NCI-H82 treated with DMSO at 0.1 percent for 48 hours (cell line): ENCODE data around the gene LRSAM1.
A peak's percentile ranks its signal among the peaks of the same experiment; 100 is the strongest.

Experiments
- DNase-seq: peaks from one replicate; lab custom pipeline; 2025; ENCODE audit not compliant: unreplicated experiment; lab: John Stamatoyannopoulos, UW

The LRSAM1 gene

DNA sequence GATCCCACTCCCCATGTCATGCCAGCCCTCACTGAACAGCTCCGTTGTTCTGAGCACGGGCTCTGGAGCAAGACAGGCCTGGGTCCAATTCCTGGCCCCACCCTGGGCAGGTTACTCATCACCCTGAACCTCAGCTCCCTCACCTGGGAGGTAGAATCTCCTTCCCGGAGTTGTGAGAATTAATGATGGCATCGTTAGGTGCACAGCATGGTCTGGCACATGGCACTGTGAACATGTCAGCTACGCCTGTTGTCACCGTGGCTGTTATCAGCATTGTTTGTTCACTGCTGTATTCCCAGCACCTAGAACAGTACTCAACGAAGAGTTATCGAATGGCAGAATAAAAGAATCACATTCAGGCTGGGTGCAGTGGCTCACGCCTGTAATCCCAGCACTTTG, 43.0 kb downstream of the LRSAM1 start:
- no peak for DNase-seq

DNA sequence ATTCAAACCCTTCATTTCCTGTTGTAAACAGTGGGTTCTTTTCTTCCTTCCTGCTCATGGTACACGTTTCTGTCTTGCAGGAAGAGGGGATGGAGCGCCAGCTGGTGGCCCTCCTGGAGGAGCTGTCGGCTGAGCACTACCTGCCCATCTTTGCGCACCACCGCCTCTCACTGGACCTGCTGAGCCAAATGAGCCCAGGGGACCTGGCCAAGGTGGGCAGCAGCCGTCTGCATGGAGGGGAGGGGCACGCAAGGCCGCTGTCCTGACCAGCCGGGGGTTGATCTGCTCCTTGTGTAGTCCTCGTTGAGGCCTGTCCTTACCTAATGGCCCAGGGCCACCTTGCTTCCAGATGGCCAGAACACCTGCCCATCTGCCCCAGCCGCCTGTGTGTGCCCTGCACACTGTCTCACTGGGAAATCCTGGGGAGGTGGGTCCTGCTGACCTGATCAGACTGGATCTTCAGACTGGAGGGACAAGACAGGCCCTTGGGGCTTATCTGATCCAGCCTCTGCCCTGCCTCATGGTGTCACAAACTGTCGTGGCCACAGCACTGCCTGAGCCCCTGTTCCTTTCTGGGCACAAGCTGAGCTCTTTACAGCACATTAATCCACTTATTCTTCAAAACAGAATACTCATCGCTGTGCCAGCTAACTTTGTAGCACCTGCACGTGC, 44.7 kb downstream of the LRSAM1 start:
- no peak for DNase-seq

DNA sequence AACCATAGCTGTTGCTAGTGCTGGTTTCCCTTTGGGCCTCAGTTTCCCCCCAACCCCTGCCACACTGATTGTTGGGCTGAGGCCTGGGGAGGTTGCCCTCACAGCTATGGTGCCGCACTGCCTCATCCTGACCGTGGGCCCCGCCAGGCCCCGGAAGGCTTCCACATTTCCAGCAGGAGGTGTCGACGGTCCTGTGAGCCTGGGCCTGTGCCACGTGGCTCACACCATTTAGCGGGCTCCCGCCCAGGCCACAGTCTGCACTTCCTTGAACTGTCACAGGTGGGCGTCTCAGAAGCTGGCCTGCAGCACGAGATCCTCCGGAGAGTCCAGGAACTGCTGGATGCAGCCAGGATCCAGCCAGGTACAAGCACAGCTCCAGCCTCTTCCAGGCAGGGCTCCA, 45.7 kb downstream of the LRSAM1 start:
- DNase-seq: no peak

DNA sequence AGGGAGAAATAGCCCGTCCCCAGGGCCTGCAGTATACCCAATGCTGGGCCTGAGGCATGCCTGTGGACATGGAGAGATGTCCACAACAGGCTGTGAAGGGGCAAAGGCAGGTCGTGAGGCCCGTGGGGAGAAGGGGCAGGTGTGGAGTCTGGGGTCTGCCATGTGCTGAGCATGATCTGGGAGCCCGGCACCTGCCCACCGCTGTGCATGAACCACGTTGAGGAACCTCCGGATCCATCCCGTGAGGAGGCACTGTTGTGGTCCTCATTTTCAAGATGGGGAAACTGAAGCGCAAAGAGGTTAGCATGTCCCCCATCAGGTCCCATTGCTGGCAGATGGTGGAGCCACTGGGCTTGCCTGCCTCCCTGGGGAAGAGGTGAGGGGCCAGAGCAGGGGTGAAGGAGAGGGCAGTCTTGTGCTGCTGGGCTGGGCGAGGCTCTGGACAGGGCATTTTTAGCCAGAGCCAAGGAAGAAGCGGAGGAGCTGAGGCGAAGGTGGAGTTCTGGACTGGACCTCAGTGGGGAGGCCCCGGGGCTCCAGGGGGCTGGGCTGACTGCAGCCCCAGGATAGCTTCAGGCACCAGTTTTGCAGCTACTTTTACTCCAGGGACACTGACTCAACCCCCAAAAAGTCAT, 46.5 kb downstream of the LRSAM1 start:
- no peak for DNase-seq

DNA sequence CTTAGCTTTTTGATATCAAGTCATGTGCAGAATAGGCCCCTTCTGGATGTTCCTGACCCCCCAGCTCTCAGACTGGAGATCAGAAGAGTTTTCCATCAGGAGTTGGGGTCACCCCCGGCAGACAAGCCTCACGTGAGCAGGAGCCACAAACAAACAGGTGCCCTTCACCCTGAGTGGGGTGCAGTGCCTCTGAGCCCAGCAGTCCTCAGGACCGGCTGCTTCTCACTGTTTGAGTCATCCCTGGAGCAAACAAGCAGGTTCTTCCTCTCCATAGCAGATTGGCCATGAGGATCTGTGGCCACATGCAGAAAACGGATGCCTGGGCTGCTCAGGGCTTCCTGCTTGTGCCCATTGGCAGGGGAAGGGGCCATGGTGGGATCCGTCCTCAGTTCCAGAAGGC, 47.0 kb downstream of the LRSAM1 start:
- no peak for DNase-seq

DNA sequence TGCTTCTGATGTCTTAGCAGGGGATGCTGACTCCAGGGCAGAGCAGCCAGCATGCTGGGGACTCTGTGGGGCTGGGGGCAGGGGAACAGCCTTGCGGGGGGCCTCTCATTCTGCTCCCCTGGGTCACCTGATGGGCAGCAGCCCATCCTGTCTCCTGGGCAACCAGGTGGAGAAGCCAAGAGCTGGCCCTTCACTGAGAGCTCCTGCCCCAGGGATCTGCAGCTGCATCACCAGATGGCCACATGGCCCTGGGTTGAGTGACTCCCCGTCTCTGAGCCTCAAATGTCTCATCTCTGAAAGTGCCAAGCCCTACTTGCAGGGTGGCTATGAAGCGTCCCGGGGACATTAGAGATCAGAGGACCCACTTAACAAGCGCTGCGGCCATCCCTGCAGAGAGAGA, 49.1 kb downstream of the LRSAM1 start:
- DNase-seq: no peak

DNA sequence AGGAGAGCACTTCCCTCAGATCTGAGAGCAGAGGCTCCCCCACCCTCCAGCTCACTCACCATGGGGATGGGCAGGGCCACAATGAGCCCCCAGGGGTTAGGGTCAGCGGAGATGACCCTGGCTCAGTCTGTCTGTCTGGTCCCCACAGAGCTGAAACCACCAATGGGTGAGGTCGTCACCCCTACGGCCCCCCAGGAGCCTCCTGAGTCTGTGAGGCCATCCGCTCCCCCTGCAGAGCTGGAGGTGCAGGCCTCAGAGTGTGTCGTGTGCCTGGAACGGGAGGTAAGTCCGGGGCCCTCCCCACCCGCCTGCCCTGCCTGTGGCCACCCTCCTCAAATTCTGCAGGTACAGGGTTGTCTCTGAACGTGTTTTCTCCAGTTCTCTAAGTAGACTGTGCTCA, 49.6 kb downstream of the LRSAM1 start:
- no peak for DNase-seq

DNA sequence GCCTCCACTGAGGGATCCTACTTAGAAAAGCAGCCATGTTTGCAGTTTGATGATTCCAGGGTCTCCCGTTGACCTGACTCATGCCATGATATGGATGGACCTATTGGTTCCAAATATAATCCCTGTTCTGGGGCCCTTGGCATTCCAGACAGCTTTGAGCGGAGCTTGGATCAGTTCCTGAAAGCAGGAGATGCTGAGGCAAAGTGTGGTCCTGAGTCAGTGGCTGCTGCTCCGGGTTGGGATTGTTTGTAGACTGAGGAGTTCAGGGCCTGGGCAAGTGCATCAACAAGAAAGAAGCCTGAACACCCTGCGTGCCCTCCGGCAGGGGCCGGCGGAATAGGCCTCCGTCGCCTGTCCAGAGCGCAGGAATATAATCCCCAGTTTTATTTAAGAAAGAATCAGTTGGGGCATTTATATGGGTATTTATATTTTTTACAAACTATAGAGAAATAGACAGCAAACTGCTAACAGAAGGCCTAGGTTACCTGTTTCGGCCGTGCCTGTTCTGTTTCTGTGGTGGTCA, 50.6 kb downstream of the LRSAM1 start:
- DNase-seq: no peak

DNA sequence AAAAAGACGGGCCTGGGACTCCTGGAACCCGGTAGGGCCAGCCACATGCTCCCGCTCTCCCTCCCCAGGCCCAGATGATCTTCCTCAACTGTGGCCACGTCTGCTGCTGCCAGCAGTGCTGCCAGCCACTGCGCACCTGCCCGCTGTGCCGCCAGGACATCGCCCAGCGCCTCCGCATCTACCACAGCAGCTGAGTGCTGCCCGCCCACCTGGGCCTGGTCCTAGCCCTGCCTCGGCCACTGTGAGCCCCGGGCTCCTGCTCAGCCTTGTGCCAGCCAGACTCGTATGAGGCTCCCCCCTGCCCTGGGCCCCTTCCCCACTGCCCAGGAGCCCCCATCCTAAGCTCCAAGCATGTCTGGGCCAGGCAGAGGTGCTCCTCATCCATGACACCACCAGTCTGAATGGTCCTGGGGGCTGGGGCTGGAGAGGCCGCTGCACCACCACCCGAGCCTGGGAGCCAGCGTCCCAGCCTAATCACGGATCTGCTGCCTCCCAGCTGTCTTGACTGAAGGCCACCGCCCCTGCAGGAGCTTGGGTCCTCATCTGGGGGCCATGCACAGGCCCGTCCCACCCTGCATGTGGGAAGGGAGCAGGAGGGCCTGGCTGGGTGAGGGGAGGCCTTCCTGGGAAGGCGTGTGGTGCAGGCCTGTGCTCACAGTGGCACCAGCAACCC, 51.5 kb downstream of the LRSAM1 start:
- DNase-seq: no peak

DNA sequence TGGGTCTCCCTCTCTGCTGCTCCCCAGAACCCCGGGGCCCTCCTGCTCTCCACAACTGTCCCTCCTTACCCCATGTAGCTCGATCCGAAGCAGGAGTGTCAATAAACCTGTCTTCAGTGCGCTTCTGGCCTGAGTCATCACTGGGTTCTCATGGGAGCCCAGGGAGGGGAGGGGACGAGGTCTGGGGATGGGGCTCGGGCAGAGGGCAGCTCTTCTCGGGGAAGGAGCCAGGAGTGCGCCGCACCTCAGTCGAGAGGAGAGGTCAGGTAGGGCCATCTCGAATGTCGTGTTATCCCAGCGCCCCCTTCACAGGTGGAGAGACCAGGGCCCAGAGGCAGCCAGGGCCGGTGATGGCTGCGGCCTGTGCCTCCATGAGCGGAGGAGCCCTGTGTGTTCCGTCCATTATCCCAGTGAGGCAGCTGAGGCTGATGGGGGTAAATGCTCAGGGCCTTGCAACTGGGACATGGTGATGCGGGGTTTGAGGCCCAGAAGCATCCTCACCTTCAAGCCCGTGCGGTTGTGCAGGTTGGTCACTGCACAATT, 52.1 kb downstream of the LRSAM1 start:
- no peak for DNase-seq

DNA sequence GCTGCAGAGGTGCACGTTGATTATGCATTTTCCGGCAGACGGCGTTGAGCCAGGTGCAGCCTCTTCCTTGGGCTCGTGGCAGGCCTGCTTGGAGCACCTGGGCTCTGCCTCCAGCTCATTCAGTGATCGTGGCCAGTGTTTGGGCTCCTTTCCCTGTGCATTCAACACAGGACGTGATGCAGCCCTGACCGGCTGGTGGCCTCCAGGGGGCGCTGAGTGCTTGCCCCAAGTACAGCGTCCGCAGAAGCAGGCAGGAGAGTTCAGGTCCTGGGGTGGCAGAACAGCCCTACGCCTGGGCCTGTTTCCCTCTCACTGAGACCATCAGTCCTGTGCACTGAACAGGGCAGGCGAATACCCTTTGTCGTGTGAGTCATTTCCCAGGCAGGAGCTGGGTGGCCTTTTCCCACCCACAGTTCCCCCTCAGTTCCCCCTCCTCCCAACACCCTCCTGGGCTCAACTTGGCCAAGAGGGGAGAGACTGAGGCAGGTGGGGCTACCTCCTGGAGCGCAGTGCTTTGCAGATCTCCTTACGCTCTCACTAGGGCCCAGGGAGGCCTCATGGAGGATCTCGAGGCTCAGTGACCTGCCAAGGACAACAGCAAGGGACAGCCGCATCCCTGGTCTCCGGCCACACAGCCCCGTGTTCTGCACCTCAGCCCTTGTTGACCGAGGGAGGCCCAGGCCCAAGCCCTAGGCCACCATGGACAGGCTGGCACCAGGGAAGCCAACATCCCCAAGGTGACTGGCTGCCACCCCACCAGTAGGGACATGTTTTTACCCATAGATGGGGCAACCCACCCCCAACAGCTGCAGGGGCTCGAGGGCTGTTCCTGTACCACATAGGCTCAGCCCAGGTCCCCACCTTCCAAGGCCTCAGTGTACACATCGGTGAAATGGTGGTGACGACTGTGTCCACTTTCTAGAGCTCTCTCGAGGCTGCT, 52.9 kb downstream of the LRSAM1 start:
- DNase-seq: peak; percentile 35

DNA sequence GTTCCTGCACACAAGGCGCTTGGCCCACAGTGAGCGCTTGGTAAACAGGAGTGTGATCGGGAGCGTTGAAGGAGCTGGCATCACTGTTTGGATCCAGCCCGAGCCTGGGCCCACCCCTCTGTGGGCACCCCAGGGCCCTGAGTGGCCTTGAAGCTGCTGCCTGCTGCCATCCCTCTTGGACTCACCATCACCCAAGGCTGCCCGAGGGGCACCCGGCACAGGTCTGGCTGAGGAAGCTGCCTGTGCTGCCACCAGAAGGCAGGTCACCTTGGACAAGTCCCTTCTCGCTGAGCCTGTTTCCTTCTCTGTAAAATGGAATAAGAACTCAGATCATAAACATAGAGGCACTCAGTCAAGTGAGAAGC, 53.6 kb downstream of the LRSAM1 start:
- DNase-seq: no peak

DNA sequence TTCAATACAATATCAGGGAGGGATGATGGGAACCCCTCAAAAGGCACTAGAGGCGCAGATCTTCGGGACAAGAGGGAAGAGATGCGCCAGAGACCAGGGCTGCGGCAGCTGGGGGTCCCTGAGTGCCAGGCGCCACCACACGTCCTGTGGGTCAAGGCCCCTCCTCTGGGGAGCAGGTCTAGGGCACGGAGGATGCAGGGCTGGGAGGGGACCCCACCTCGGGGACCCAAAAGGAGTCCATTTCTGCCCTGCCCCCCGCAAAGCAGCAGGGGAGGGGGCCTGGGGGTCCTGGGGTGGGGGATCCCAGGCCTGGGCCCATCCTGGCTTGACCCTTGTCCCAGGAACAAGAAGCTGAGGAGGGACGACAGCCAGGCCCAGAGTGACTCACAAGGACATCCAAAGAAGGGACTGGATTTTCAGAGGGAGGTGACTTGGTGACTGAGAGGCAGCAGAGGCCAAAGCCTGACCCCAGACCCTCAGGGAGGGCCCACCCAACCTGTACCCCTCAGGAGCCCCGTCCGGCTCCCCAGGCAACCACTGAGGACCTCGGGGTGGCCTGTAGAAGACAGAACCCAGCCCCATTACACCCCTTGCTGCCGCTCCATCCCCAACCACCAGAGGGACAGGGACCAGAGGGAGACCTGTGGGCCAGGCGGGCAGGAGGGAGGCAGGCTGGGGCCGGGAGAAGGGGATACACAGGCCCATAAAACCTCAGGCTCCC, 54.2 kb downstream of the LRSAM1 start:
- DNase-seq: no peak

DNA sequence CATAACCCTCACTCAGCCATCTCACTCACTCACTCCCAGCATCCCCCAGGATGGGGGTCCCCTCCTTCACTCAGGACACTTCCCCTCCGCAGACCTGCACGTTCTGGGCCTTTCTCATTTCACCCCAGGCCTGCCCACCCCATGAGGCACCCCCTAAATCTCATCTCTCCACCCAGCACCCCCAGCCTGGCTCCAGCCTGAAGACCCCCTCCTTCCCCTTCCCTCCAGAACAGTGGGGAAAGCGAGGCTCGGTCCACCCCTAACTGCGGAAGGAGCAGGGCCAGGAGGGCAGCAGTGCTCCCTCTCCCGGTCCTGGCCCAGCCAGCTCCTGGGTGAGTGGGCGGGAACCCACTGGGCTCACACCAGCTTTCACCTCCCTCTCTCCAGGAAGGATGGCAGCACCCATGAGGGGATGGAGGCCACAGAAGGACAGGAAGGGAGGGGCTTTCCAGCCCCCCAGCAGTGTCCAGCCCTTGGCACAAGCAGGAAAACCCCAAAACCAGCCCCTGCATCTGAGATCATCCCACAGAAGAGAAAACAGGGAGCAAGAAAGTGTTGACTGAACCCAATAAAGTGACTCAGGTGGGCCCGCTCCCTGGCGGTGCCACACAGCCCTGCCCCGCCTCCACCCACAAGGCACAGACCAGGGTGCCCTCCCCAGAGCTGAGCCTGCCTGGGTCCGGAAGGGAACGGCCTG, 55.0 kb downstream of the LRSAM1 start:
- no peak for DNase-seq

DNA sequence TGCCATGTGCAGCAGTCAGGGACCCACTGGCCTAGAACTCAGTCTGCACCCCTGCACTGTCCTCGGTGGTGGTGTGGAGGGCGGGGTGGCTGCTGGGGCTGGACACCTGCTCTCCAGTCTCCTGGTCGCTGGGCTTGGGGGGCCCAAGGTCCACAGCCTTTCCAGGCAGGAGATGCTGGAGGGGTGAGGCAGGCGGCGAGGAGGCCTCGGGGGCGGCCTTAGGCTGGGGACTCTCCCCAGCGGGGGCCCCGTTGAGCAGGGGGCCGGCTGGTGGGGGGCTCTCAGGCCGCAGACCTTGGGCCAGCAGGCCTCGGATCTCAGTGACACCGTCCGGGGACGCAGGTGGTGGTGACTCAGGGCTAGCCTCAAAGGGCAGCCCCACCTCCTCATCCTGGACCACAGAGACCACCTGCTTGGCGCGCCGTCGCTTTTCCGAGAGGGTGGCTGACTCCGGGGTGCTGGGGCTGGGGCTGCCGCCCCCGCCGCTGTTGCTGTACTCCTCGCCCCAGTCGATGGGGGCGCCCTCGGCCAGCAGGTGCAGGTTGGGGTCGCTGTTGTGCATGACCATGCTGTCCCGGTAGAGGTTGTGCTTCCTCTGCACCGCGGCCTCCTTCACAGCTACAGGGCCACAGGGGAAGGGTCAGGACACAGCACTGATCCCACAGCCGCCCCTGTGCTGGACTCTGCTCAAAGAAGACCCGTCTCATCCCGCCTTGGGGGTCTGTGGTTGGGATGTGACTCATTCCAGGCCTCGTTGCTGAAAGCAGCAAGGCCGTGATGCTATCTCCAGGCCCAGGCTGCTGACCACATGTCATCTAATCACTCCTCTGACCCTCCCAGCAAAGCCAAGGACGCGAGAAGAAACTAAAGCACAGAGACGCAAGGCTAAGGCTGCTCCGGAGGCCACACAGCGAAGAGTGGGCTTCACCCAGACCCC, 55.8 kb downstream of the LRSAM1 start:
- no peak for DNase-seq

DNA sequence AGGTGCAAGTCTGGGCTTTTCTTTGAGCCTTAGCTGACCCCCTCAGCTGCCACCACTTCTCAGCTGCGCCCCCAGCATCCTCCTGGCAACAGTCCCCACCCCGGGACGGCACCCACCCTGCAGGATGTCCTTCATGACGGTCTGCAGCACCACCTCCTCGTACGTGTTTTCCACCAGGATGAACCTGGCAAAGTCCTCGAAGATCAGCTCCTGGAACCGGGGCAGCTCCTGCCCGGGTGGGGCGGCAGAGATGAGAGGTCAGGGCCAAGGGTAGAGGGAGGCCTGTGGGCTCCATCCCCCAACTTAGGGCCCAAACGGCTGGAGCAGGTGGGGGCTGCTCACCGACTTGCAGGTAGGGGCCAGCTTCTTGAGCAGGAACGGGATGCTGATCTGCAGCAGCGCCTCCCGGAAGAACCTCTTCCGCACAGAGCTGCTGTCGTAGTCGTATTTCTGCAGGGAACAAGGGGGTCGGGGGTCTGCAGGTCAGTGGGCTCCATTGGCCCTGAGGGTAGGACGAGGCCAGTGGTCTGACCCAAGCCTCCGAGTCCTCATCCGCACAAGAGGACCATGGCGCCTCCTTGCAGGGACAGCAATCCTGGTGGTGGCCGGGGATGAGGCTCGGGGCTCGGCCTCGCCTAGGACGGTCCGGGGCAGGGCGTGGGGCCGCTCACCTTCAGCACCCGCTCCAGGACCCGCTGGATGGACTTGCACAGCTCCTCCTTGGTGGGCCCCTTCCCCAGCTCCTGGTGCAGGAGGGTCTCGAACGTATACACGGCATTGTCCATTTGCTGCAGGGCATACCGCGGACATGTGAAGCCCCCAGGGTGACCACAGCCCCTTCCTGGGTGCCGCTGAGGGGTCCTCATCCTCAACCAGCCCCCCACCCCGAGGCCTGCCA, 56.7 kb downstream of the LRSAM1 start:
- no peak for DNase-seq

DNA sequence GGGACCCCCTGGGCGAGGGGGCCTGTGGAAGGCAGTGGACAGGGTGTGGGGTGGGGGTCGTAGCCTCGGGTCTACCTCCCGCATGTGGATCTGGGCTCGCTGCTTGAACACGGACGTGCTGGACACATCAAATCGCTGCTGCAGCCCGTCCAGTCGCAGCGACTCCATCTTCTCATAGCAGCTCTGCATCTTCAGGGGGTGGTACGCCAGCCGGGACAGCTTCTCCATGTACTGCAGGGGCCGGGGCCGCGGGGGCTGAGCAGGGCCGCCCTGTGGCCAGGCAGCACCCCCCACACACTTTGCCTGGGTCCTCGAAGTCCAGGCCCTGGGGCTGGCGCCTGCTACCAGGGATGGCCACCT, 57.6 kb downstream of the LRSAM1 start:
- DNase-seq: no peak
